HG02623 (cell line): ENCODE data around the gene SLC10A6.

ENCODE experiments used
- ATAC-seq: cut with Tn5 transposase; IDR thresholded peaks from one replicate; pipeline ENCODE4 v1.9.1; 2021; ENCODE audit warnings: moderate library complexity; ENCODE audit not compliant: unreplicated experiment

SLC10A6 gene

DNA sequence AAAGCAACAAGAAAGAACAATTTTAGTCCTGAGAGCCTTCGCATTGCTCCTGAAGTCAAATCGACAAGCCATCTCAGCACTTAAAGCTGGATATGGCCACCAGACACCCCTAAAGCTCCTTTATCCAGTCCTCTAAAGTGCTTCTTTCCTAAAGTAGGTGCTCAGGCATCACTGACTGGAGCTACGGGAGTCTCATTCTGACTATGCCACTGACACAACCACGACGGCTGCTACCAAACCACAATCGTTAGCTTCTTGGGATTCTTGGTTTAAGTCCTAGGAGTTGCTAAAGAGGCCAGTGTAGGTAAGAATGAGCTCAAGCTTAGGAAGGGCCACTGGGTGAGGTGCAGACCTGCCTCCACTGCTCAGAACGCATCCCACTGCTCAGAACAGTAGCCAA is 1.0 kb downstream of the SLC10A6 start:
- no peak for ATAC-seq

GRCh38 chr4:86847571-86847970 is 1.6 kb downstream of the SLC10A6 start:
- ATAC-seq: no peak

DNA sequence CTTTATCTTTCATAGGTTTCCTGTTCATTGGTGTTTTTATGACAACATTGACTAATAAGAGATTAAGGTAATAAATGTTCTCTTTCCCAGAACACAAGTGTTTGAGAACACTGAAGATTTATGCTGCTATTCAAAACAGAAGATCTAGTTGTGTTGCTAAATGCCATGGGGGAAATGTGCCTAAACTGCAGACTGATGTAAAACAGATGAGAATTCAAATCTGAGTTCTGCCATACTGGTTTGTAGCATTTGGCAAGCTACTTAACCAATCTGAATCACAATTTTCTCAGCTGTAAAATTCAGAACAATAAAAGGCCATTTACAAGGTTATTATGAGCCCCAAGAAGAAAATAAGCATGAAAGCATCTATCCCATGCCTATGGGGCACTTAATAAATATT is 2.3 kb downstream of the SLC10A6 start:
- ATAC-seq: no peak

DNA sequence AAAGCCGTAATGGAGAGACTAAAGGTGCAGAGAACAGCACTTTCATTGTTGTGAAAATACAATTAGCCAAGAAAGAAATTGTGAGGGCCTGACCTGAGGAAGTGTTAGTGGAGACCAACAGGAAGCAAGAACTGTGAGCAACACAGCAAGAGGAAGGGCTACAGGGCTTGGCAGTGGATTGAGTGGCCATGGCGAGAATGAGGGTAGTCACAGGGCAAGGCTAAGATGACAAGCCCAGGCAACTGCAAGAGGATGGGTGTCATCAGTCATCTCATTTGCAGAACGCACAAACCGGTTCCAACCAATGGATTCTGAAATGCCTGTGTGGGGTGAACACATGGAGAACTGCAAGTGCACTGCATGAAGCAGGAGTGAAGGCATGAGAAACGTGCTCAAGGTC is 3.6 kb downstream of the SLC10A6 start:
- no peak for ATAC-seq

GRCh38 chr4:86841309-86841708 is 7.9 kb downstream of the SLC10A6 start:
- ATAC-seq: no peak

DNA sequence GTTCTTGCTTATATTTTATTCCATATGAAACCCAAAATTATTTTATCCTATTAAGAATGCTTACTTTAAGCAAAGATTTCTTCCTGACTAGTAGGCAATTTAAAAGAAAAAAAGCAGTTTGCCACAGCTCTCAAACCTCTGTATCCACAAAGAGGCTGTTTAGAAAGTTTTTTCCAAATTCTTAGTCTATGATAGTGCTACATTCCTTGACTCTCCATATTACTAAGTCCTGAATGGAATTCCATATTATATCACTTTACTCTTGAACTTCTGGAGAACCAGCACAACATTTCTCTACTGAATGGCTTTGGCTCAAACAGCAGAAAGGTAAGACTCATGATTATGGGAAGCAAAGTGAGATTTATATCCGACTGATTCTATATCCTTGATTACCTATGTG is 8.3 kb downstream of the SLC10A6 start:
- no peak for ATAC-seq

- no peak for ATAC-seq
Measured at GRCh38 chr4:86837691-86838503, 11.3 kb downstream of the SLC10A6 start.

- no peak for ATAC-seq
Measured at GRCh38 chr4:86835677-86836076, 13.5 kb downstream of the SLC10A6 start.

DNA sequence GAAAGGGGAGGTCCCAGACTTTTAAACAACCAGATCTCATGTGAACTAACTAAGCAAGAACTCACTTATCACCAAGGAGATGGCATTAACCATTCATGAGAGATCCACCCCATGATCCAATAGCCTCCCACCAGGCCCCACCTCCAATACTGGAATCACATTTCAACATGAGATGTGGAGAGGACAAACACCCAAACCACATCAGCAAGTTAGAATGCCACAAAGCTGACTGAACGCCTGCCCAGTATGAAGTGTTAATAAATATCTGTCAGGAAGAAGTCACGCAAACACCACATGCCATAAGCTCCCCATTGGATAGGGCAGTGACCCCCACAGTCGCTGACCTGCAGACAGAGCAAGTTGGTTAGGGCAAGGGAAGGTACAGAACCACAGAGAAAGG is 14.3 kb downstream of the SLC10A6 start:
- no peak for ATAC-seq

GRCh38 chr4:86833615-86834014 is 15.6 kb downstream of the SLC10A6 start:
- no peak for ATAC-seq

DNA sequence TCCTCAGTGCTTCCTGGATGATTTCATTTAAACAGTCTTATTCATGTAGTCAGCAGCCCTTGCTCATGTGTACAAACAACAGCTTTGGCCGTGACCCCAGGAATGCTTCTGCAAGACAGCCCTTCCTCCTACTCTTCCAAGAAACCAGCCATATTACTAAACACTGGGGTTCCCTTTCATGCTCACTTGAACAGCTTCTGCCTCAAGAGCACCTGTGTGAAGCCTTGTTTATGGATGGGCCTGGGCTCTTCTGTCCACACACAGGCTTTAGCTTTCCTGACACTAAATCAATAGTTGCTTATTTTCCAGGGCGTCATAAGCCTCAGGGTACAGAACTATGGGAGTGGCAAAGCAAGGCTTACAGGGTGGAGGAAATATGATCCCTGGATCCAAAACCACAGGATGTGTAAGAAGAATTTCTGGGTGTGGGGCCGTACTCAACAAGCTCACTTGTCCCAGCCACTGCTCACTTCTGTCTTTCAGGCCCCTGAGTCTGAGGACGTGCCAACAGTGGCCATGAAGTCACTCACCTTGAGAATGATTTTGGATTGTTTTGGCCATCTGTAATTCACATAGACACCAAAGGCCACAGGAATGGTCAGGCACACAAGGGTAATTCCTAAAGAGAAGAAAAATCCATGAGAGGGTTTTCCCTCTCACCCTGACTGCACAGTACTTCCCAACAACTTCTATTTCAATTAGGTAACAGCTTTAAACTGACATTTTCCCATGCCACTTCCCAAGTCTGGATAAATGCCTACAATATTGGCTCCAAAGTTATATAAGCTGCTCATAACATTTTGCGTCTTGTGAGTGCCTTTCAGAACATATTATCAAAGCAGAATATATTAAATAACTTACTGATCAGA is 17.7 kb downstream of the SLC10A6 start:
- ATAC-seq: no peak

GRCh38 chr4:86825511-86825910 is 23.7 kb downstream of the SLC10A6 start:
- no peak for ATAC-seq

- ATAC-seq: no peak
Measured at GRCh38 chr4:86822136-86822535, 27.0 kb downstream of the SLC10A6 start.

DNA sequence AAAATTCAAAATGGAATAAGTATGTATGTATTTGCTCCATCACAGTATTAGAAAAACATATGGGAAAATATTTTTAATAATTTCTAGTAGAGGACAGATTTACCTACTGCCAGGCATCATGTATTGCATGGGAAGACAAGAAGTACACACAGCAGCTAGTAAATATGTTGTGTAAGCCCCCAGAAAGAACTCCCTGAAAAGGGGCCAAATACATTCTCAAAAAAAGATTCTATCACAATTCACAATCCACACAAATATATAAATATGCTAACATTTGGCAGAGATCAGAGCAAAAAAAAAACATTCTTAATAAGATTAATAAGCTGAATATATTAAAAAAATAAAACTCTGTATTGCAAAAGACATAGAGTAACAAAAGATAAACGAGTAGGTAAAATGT is 28.0 kb downstream of the SLC10A6 start:
- no peak for ATAC-seq

DNA sequence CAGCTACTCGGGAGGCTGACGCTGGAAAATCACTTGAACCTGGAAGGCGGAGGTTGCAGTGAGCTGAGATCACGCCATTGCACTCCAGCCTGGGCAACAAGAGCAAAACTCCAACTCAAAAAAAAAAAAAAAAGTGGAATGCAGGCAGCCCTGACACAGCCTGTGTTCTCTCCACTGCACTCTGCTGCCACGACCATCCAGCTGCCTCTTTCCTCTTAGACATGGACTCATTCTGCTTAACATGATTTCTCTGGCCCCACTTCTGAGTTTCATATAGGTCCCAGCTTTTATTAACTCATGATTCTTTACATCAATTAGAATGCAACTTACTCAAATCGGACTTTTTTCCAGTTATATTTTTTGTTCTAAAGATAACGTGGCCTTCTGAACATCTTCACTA is 29.6 kb downstream of the SLC10A6 start:
- no peak for ATAC-seq

- no peak for ATAC-seq
Measured at GRCh38 chr4:86818841-86819240, 30.3 kb downstream of the SLC10A6 start.

DNA sequence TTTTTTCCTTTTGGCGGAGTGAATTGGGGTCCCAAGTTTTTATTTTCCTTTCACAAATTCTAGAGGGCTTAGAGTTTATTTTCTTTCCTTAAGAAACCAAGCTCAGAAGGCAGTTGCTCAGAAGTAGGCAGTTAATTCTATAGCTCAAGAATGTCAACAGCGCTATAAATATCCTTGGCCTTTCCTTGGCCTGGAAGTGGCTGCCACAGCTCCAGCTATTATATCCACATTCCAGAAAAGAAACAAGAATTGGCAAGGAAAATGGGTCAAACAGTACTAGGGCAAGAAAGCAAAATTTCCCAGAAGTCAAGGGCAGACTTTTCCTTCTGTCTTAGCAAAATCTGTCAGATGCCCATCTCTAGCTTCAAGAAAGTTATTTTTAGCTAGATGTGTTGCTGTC is 31.0 kb downstream of the SLC10A6 start:
- ATAC-seq: no peak

DNA sequence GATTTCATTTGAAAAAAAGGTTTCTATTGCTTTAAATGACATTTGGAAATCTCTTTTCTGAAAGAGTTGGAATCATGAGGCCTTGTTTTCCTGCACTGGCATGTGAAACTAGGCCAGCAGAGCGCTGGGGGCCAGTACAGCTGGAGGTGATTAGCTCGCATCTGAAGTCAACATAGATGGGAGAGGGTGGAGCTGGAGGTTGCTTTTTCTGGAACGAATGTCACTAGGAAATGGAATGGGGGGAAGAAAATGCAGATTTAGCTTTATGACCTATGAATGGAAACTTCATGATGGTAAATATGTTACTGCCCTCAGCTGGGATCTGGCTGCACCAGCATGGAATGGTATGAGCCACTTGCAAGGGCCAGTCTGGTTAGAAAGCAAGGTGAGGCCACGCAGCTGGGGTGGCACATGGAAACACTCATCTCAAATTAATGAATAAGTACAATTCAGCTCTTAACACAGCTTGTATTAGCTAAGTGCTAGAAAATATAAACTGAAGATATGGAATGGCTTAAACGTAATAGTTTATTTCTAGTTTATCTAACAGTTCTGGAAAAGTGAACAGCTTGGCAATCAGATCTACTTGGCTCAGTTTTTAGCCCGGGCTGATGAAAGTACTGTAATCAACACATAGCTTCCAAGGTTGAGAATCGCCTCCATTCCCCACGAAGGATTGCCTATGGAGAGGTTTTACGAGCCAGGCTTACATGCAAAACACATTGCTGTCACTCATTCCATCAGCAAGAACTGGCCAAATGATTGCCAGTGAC is 32.5 kb downstream of the SLC10A6 start:
- no peak for ATAC-seq

GRCh38 chr4:86815653-86816052 is 33.5 kb downstream of the SLC10A6 start:
- ATAC-seq: no peak

DNA sequence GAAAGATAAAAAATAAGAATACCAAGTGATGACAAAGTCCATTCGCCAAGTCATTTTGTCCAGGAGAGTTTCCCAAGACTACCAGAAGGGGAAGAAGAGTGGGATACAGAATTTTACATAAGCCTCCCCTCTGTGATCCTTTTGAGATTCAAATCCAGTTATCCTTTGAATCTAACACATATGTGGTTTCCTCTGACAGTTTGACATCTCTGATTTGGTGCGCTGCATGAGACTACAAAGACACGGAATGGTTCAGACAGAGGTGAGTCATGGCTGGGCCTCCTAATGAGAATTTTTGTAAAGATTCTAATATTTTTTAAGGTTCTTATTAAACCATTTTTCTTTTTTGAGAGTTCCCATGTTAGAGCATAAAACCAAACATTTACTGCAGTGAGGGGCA is 38.3 kb downstream of the SLC10A6 start:
- no peak for ATAC-seq

GRCh38 chr4:86809809-86810208 is 39.4 kb downstream of the SLC10A6 start:
- no peak for ATAC-seq
